Measurements from ENCODE around the gene CRYBG1. TPM values are rescaled to one million over a fixed set of nuclear protein-coding genes. Genes with fewer than 3 reads are reported as not detected.
"Not testable (repeated sequence)": the region's sequence is repeated elsewhere in the genome, so short reads cannot be mapped to it uniquely, and the experiment has no call there.

Gene CRYBG1
- total RNA-seq, 1 donor, result 15.5 TPM

DNA sequence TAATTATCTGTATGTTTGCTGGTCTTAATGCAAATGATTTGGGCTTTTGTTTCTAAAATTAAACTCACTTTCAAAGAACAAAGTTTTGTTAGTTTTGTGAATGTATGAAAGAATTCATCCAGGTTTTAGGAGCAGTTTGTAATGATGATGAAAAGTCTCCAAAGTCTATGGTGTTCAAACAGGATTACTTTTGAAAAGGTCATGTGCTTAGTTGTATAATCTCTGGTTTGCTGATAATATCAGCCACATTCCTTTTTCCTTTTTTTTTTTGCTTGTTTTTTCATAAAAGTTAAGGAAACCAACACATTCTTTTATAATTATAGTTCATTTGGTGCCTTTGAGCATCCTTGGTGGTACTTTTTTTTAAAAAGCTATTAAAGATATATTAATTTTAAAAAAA lies 179.9 kb downstream of the CRYBG1 start:
- TF ChIP-seq CTCF (IDR thresholded peaks at IDR 0.05; ENCODE audit: insufficient read depth, low read depth, low read length), result no peak
- H3K4me3 ChIP-seq (ENCODE audit: low read depth, low read length), result no peak overlapping the region
- DNase-seq (ENCODE audit: low read depth), result peak; percentile 34

- H3K4me3 ChIP-seq (ENCODE audit: low read depth, low read length), result no peak overlapping the region
- peak; percentile 75 for DNase-seq (ENCODE audit: low read depth)
- no peak for TF ChIP-seq CTCF (IDR thresholded peaks at IDR 0.05; ENCODE audit: insufficient read depth, low read depth, low read length)
These were observed 180.4 kb downstream of the CRYBG1 start for GRCh38 chr6:106540907-106541306.

- no peak for DNase-seq (ENCODE audit: low read depth)
These were observed 185.8 kb downstream of the CRYBG1 start for GRCh38 chr6:106546261-106546690.

DNA sequence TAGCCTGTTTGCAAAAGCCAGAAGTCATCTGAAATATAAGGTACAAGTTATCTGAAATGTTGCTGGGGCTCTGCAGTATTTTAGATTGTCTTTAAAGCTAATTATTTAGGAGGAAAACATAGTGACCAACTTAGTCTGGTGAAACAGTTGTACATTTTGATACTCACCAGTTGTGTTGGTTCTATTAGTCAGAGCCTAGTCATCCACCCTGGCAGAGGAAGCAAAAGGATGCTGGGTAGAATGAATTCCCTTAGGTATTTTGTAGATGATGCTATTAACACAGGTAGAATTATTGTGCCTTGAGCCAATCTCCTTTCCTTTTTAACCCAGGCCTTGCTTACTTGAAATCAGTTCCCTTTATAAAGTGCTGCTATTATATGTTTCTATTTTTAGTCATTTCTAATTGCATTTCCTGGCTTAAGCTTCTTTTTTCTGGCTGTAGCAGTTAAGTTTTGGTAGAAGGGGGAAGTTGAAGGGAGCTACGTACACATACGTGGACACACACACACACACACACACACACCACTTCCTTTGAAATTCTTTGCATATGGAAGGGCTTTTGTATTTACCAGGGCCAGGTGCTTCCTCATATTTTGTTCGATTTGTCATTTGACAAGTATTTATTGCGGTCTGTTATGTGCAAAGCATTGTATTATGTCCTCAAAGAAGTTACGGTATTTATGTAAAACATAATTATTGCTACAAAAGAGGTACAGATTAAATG lies 186.3 kb downstream of the CRYBG1 start:
- H3K4me3 ChIP-seq (ENCODE audit: low read depth, low read length), result no peak overlapping the region
- no peak for TF ChIP-seq CTCF (IDR thresholded peaks at IDR 0.05; ENCODE audit: insufficient read depth, low read depth, low read length)
- no peak for DNase-seq (ENCODE audit: low read depth)

More at GRCh38 chr6:106546261-106546690, 185.8 kb downstream of the CRYBG1 start:
- H3K4me3 ChIP-seq (ENCODE audit: low read depth, low read length), result no peak overlapping the region
- TF ChIP-seq CTCF (IDR thresholded peaks at IDR 0.05; ENCODE audit: insufficient read depth, low read depth, low read length), result no peak

GRCh38 chr6:106547601-106548453 lies 187.3 kb downstream of the CRYBG1 start:
- H3K4me3 ChIP-seq (ENCODE audit: low read depth, low read length), result no peak overlapping the region
- TF ChIP-seq CTCF (IDR thresholded peaks at IDR 0.05; ENCODE audit: insufficient read depth, low read depth, low read length), result peak; percentile 8
- DNase-seq (ENCODE audit: low read depth), result peak; percentile 83

GRCh38 chr6:106548926-106549455 lies 188.5 kb downstream of the CRYBG1 start:
- not testable (repeated sequence) for DNase-seq (ENCODE audit: low read depth); H3K4me3 ChIP-seq (ENCODE audit: low read depth, low read length)

DNA sequence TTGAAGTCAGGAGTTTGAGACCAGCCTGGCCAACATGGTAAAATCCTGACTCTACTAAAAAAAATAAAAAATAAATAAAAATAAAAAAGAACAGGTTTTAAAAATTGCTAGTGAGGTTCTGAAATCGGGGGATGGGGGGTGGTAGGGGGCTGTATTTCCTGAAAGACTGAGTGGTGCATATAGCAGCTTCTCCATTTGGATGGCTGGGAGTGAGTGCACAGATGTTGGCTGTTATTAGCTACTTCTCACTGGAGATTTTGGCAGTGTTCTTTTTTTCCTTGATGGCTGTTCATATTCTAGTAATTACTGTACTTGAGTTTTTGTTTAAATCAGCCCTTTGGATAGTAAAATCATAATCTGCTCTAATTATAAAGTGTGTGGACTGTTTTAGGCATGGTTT lies 189.0 kb downstream of the CRYBG1 start:
- TF ChIP-seq CTCF (IDR thresholded peaks at IDR 0.05; ENCODE audit: insufficient read depth, low read depth, low read length), result no peak
- no peak for DNase-seq (ENCODE audit: low read depth)
- H3K4me3 ChIP-seq (ENCODE audit: low read depth, low read length), result no peak overlapping the region
